Epithelial cell of prostate (primary cell): Measurements from ENCODE around the gene PARD3B.

Experiments
- DNase-seq: peaks from one replicate; pipeline ENCODE4 v3.0.0-alpha.2; 2011; ENCODE audit warnings: low read depth, low spot score
- H3K27ac ChIP-seq: fragments of 450-650 bp; 2 replicates; pipeline ENCODE4 v1.5.1; 2017; ENCODE audit warnings: mild to moderate bottlenecking

PARD3B gene

DNA sequence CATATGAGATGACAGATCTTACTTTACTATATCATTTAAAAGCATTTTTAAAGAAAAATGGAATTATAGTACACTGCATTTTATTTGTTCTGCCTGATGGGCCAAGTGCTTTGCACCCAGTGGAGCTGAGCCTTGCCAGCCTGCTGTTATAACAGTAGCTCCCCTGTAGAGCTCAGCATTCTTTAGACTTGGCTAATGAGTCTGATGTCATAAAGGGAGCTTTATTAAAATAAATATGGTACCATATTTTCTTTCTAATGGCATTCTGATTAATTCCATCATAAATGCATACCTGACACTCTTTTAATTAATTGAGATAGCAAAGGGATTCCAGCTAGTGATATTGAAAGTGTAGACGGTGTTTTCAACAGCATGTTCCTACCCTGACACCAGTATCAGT, 40.7 kb downstream of the PARD3B start:
- DNase-seq = no peak

DNA sequence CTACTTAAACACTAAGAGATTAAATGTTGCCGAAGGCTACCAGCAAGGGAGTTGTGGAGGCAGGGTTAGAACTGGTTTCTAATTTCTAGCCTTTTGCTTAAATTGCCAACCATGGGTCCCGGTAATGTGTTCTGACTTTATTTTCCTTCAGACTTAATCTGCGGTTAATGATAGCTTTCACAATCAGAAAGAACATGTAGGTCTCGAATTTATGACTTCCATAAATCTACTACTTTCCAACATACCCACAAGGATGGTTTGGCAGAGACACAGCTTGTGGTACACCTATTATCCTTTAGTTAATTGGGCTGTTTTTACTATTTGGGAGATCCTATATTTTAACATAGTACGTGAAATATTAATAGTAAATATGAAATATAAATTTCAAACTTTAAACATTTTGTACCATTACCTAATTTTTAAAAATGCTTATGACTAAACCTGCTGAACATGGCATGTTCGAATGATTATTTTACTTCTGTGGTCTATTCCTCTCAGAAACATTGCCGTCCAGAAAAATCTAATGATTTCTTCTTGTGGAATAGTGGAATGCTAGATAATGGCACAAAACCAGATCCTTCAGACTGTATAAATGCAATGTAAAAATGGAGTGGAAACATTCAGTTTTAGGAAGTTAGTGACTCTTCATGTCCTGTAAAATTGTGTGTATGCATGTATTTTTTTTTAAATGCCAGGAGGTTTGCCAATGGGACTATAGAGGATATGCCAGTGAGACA, 41.3 kb downstream of the PARD3B start:
- no peak overlapping the region for H3K27ac ChIP-seq
- DNase-seq = no peak

More for the DNA sequence above, 40.7 kb downstream of the PARD3B start:
- no peak overlapping the region for H3K27ac ChIP-seq

DNA sequence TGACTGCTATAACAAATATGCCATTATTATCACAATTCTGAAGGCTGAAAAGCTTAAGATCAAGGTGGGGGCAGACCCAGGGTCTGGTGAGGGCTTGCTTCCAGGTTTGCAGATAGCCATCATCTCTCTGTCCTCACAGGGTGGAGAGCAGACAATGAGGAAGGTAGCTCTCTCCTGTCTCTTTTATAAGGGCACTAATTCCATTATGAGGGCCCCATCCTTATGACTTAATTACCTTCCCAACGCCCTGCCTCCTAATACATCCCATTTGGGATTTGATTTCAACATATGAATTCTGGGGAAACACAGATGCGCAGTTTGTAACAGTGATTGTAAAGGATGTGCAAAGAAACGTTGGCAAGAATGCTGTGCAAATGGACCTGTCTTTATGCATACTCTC, 44.8 kb downstream of the PARD3B start:
- no peak overlapping the region for H3K27ac ChIP-seq
- DNase-seq = no peak

GRCh38 chr2:204591225-204591624, 46.0 kb downstream of the PARD3B start:
- DNase-seq = no peak
- no peak overlapping the region for H3K27ac ChIP-seq

DNA sequence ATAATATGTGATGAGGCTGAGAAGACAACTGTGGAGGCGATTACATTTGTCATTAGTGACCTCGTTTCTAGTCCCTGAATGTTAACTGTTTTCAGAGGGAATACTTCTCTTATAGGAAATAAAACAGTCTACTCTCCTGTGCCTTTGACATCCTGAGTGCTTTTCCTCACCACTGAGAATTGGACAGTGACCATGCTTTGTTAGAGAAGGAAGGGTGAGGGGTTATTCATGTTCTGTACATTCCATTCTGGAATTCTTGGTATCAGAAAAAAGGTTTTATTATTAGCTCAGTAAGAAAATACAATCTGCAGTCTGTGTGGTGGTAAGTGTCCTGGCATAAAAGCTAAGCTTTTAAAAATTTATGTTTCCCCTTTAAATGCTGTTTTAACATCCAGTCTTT, 58.8 kb downstream of the PARD3B start:
- H3K27ac ChIP-seq = no peak overlapping the region
- no peak for DNase-seq

DNA sequence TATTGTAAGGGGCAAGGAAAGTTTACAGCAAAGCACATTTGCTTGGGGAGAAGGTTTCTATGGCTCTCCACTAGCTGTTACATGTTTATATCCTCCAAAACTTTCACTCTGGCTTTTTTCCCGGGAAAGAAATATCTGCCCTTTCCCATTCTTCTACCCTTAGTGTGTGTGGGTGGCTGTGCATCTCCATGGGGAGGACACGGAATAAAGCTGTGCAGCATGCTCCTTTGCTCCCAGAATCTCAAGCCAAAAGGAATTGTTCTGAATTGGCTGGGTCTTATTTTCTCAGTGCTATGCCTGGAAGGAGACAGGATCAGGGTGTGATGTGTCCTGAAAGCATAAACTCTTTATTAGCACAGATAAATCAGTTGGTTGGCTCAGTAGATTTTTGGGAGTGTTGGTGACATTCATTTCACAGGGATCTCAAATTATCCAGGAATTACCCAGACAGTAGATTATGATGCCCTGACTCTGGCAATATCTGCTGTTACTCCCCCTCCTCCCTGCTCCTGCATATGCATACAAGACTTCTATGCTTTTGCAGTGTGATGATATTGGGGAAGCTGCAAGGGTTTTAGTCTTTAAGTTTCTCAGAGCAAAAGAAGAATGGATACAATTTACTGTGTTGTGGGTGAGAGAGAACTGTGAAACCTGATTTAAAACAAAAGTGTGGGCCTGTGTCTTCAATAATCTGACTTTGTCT, 63.1 kb downstream of the PARD3B start:
- H3K27ac ChIP-seq = no peak overlapping the region
- no peak for DNase-seq

GRCh38 chr2:204611017-204611631, 65.8 kb downstream of the PARD3B start:
- no peak for DNase-seq
- no peak overlapping the region for H3K27ac ChIP-seq

DNA sequence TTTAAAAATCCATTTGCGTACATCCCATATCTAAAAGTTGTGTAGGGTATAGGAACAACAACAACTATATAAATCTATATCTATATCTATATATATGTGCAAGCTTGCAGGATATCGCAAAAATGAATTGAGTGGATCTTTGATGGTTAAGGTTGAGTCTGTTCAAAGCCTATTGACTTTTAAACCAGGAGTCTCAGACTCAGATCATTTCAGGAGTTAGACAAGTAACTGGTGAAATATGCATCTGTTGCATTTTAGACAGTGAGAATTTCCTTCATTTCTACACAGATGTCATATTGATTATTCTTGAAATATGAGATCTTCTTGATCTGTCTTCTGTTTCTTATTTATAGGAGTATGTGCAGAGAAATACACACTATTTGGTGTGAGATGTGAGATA, 66.5 kb downstream of the PARD3B start:
- H3K27ac ChIP-seq = no peak overlapping the region
- no peak for DNase-seq

DNA sequence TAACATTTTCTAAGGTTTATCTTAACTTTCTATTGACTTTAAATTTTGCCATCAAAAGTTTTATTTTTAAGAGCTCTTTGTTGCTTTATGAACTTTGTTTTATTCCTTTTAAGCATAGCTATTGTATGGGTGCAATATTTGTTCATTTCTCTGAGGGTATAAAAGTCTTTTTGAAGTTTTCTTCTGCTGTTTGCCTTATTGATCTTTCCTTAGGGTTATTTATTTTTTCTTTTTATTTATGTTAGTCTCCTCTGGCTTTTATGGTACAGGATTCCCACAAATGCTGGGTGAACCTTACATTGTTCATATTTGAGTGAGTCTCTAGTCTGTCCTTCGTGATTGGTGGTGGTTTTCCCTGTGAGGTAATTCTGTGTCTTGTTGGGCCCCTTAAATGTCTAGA, 68.4 kb downstream of the PARD3B start:
- H3K27ac ChIP-seq = no peak overlapping the region
- no peak for DNase-seq

DNA sequence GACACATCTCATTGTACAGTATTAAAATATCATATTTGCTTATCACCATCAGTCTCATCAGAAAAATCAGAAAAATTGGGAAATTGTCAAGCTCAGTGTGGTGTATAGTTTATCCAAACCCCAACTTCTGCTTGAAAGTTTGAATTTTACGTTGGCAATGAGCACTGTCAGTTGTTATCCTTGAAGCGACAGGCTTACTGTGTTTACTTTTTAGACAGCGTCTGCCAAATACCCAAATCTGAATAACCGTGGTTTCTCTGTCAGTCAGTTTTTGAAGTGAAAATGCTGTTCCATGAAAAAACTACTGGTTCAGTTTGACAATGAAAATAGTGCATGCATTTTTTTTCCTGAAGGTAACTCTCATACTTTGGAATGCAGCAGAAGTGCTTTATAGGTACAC, 70.2 kb downstream of the PARD3B start:
- no peak overlapping the region for H3K27ac ChIP-seq
- no peak for DNase-seq

- DNase-seq = no peak
- H3K27ac ChIP-seq = no peak overlapping the region
Observed at GRCh38 chr2:204625135-204625534, 79.9 kb downstream of the PARD3B start.

DNA sequence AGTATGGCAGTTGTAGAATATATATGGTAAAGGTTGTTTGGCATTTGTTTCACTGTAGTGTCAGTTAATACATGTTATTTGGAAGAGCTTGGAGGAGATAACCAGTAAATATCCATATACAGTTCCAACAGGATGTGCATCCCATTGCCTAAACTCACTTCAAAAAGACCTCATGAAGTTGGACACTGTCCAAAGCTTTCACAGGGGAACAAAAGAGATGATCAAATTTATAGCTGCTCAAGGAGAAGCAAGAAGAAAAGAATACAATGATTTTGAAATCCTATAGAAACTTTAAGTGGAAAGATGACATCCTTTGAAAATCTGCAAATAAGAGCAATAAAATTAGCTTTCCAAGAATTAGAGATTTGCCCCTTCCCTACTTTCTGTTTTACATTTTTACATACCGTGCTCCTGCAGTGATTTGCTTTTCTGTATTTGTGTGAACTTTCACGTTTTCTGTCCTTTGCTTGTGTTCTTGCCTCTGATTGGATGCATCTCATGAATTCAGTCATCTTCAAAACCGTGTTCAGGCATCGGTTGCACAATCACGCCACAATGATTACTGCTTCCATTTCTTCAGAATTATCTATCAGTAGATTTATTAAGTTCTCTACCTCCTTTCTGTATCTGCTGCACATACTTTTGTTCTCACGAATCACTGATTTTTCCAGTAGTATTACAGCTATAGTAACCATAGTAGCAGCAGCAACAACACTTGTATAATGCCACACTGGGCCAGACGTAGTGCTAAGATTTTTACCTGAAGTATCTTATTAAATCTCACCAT, 83.8 kb downstream of the PARD3B start:
- DNase-seq = no peak

DNA sequence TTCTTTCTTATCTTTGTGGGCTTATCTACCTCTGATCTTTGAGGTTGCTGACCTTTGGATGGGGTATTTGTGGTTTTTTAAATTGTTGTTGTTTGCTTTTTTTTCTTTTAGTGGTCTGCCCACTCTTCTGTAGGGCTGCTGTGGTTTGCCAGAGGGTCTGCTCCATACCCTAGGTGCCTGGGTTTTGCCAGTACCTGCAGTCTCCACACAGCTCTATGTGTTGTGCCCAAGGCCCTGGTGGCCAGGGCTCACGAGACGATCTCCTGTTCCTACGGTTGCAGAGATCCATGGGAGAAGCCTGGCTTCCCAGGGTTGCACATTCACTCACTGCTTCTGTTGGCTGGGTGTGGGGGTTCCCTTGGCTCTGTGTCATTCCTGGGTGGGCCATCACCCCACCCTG, 87.1 kb downstream of the PARD3B start:
- no peak overlapping the region for H3K27ac ChIP-seq
- DNase-seq = no peak

More for the DNA sequence above, 83.8 kb downstream of the PARD3B start:
- no peak overlapping the region for H3K27ac ChIP-seq

GRCh38 chr2:204634564-204634963, 89.3 kb downstream of the PARD3B start:
- H3K27ac ChIP-seq = no peak overlapping the region
- DNase-seq = no peak

DNA sequence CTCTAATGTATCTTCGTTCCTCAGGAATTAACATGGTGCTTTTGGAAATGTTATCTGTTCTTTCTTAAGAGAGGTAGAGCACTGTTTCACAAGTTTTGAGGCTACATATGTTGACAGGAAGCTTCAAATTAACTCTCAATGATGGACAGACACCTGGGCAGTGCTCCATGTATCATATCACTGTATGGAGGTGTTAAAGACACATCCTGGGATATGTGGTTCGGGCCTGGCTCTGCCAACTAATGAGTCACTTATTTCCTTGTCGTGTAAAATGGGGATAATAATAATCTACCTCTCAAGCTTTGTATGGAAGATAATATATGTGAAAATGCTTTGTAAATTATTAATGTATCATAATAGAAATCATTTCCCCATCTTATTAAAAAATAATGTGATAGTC, 90.2 kb downstream of the PARD3B start:
- H3K27ac ChIP-seq = no peak overlapping the region
- DNase-seq = no peak

DNA sequence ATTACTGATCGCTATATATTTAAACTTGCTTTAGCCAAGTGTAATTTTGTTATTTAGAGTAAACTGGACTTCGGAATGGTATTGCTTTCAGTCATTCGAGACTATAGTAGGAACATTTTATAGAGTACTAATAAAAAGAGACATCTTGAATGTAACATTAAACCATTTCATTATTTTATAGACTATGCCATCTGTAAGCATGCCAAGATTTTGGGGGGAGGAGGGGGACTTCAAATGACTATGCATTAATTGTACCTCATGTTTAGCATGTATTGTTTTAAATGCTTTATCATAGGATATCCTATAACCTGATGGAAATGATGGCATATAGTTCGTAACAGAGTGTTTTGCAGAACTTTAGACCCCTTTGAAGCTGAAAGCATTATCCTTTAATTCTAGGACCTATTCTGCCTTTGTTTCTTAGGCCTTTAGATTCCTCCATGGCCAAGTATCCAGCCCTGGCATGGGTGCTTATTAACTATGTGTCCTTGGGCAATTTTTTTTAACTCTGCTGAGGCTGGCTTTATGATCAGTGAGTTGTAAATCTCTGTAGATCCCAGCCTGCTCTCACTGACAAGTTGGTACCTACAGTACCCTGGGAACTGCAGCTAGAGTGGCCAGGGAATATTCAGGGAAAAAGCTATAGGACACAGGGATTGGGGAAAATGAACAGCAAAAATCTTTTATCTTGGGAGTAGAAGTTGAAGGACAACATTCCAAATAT, 93.4 kb downstream of the PARD3B start:
- no peak for DNase-seq

GRCh38 chr2:204643326-204643725, 98.1 kb downstream of the PARD3B start:
- no peak for DNase-seq
- no peak overlapping the region for H3K27ac ChIP-seq

More for the DNA sequence above, 93.4 kb downstream of the PARD3B start:
- H3K27ac ChIP-seq = no peak overlapping the region

DNA sequence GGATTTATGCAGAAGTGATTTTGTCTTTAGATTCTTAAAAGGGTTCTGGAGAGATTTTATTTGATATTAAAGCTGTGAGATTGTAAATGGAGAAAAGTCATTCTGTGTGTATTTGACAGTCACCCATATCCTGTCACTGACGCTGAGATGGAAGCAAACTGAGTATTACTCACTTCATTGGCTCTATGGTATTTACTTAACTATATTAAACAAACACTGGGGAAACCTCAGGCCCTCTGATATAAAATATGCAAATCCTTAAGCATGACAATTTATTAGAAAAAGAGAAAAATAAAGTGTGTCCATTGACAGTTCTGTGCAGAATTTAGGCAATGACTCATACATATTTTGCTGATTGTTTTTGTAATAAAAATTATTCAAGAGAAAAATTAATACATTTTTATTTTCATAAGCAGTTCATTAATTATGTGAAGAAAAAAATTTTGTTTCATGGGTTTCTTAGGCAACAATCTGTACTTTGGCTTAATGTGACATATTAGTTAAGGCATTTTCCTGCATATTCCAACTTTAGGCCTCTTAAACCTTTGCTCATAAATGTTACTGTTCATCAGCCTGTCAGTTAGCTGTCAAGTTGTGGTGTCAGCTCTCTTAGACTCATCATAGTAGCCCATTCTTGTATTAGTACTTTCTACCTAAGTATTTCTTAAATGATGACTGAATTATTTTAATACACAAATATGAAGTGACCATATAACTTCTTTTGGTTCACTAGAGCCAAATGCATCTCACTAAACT, 99.9 kb downstream of the PARD3B start:
- no peak for DNase-seq

DNA sequence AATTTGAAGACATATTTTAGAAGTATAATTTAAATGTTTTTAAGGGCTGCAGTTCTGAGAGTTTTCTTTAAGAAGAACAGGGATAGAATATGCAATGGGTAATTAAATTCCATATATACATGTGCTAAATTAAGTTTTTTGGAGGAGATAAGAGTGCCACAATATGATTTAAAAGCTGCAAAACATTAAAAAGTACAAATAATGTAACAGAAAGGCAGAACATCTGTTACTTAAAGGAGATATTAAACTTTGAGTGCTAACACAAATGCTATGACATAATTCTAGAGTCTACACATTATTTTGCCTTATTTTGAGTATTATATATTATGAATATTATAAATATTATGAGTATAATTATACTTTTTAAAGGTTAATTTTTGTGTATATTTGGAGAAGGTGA, 102.4 kb downstream of the PARD3B start:
- H3K27ac ChIP-seq = no peak overlapping the region
- no peak for DNase-seq

More for the DNA sequence above, 99.9 kb downstream of the PARD3B start:
- no peak overlapping the region for H3K27ac ChIP-seq
